A549 (cell line): ENCODE data around the gene CLDN6. TPM values are rescaled to one million over a fixed set of nuclear protein-coding genes. Genes with fewer than 3 reads are reported as not detected.

Source experiments
- ATAC-seq, 2 experiments: fragments of 200-7000 bp in 1 of 2; fragments of >200 bp in 1 of 2; cut with Nextera tagmentation in 1 of 2; cut with Tn5 transposase in 1 of 2; 3 replicates each; pipeline versions ENCODE4 v1.8.0 to v1.9.1; 2018 to 2020; ENCODE audit warnings: mild to moderate bottlenecking in 1 of 2, moderate library complexity in 1 of 2
- CTCF ChIA-PET: fragments of 300-600 bp; sonication (Branson Sonifier 250); formaldehyde crosslinking; extraction: SDS; loops from one replicate; lab custom pipeline; 2021; ENCODE audit warnings: antibody characterized with exemption, inconsistent platforms; lab: Yijun Ruan, JAX
- POLR2A ChIA-PET: fragments of 350-600 bp; formaldehyde crosslinking; extraction: SDS; loops from one replicate; lab custom pipeline; 2021; ENCODE audit warnings: antibody characterized with exemption, inconsistent platforms; lab: Yijun Ruan, JAX
- DNase-seq, 2 experiments: peaks; one replicate each; pipeline versions ENCODE4 v3.0.0 to v3.0.0-alpha.2; 2011 to 2016; ENCODE audit warnings: low read depth in 1 of 2, low spot score in 1 of 2
- FAIRE-seq: peaks from 2 replicates; lab custom pipeline; 2011; peaks lifted over from hg19 to GRCh38; lab: Jason Lieb, UNC
- H3K27ac ChIP-seq, 2 experiments: fragments of >200 bp; sonication (Bioruptor Twin); formaldehyde crosslinking; 3 replicates each; pipeline ENCODE4 v1.5.1; 2016 to 2017
- H3K4me1 ChIP-seq: fragments of >200 bp; sonication (Bioruptor Twin); formaldehyde crosslinking; 3 replicates; pipeline ENCODE4 v1.6.1; 2016
- H3K4me2 ChIP-seq: fragments of >200 bp; sonication (Bioruptor Twin); formaldehyde crosslinking; 3 replicates; pipeline ENCODE4 v1.6.1; 2016
- H3K4me3 ChIP-seq: fragments of >200 bp; sonication (Bioruptor Twin); formaldehyde crosslinking; 3 replicates; pipeline ENCODE4 v1.5.1; 2016
- H3K9me3 ChIP-seq: fragments of >200 bp; sonication (Bioruptor Twin); formaldehyde crosslinking; 3 replicates; pipeline ENCODE4 v1.6.1; 2016
- CBX2 ChIP-seq: fragments of 200-600 bp; sonication (generic); IDR thresholded peaks from 2 replicates; pipeline ENCODE4 v1.6.1; 2016; ENCODE audit warnings: low read depth, mild to moderate bottlenecking, borderline replicate concordance
- CBX8 ChIP-seq: fragments of 200-600 bp; sonication (generic); IDR thresholded peaks from 2 replicates; pipeline ENCODE4 v1.6.1; 2016
- CHD2 ChIP-seq: fragments of 150-350 bp; IDR thresholded peaks from 2 replicates; pipeline ENCODE4 v1.6.1; 2014; ENCODE audit warnings: low read length; ENCODE audit not compliant: partially characterized antibody
- CTCF ChIP-seq: fragments of >200 bp; sonication (Bioruptor Twin); formaldehyde crosslinking; IDR thresholded peaks from 3 replicates; pipeline ENCODE4 v1.5.1; 2016
- EHMT2 ChIP-seq: fragments of 200-600 bp; sonication (generic); IDR thresholded peaks from 2 replicates; pipeline ENCODE4 v1.6.1; 2016; ENCODE audit warnings: antibody characterized with exemption, low read depth, mild to moderate bottlenecking, moderate library complexity
- ESRRA ChIP-seq: fragments of 150-350 bp; IDR thresholded peaks from 2 replicates; pipeline ENCODE4 v1.6.1; 2014; ENCODE audit warnings: mild to moderate bottlenecking, low read length, borderline replicate concordance
- FOSB ChIP-seq: fragments of 250-450 bp; sonication (Bioruptor Pico); IDR thresholded peaks from 2 replicates; pipeline ENCODE4 v1.5.0; 2020; ENCODE audit warnings: mild to moderate bottlenecking, moderate library complexity
- HDAC2 ChIP-seq: fragments of 200-600 bp; sonication (generic); IDR thresholded peaks from 2 replicates; pipeline ENCODE4 v1.6.1; 2016
- HOXB5 ChIP-seq: fragments of 250-450 bp; sonication (Bioruptor Pico); IDR thresholded peaks from 2 replicates; pipeline ENCODE4 v1.5.0; 2020; ENCODE audit warnings: mild to moderate bottlenecking, moderate library complexity
- JUNB ChIP-seq: fragments of >200 bp; sonication (Bioruptor Twin); formaldehyde crosslinking; IDR thresholded peaks from 2 replicates; pipeline ENCODE4 v1.6.1; 2016
- MAFK ChIP-seq: fragments of 450-650 bp; IDR thresholded peaks from 2 replicates; pipeline ENCODE4 v1.6.1; 2014; ENCODE audit not compliant: partially characterized antibody
- MAX ChIP-seq: IDR thresholded peaks from 2 replicates; pipeline ENCODE4 v1.6.1; 2012
- NPAS2 ChIP-seq: fragments of 250-450 bp; sonication (Bioruptor Pico); IDR thresholded peaks from 2 replicates; pipeline ENCODE4 v1.8.0; 2022; ENCODE audit warnings: mild to moderate bottlenecking, moderate library complexity, borderline replicate concordance
- NR3C1 ChIP-seq: fragments of >200 bp; sonication (Bioruptor Twin); formaldehyde crosslinking; IDR thresholded peaks from 3 replicates; pipeline ENCODE4 v1.6.1; 2017
- PBX3 ChIP-seq: IDR thresholded peaks from 2 replicates; pipeline ENCODE4 v1.6.1; 2012
- RARB ChIP-seq: fragments of 250-450 bp; sonication (Bioruptor Pico); IDR thresholded peaks from 2 replicates; pipeline ENCODE4 v1.8.0; 2021; ENCODE audit warnings: mild to moderate bottlenecking, moderate library complexity
- RFX5 ChIP-seq: fragments of 450-650 bp; IDR thresholded peaks from 2 replicates; pipeline ENCODE4 v1.7.1; 2014; ENCODE audit warnings: antibody characterized with exemption, mild to moderate bottlenecking, moderate library complexity
- TFCP2L1 ChIP-seq: fragments of 250-450 bp; sonication (Bioruptor Pico); IDR thresholded peaks from 2 replicates; pipeline ENCODE4 v1.5.0; 2021; ENCODE audit warnings: mild to moderate bottlenecking
- TP53 ChIP-seq: fragments of 250-450 bp; sonication (Bioruptor Pico); IDR thresholded peaks from 2 replicates; pipeline ENCODE4 v1.5.0; 2021; ENCODE audit warnings: mild to moderate bottlenecking, moderate library complexity
- ZSCAN20 ChIP-seq: fragments of 250-450 bp; sonication (Bioruptor Pico); IDR thresholded peaks from 2 replicates; pipeline ENCODE4 v1.8.0; 2022; ENCODE audit warnings: mild to moderate bottlenecking, moderate library complexity
- WGBS: methylation state at CpG from one replicate; pipeline ENCODE4 v1.1.6; 2017; ENCODE audit errors: missing lambda C conversion rate; 5-methylcytosine and 5-hydroxymethylcytosine counted together
- polyA plus RNA-seq, 4 experiments: library from polyadenylated mRNA; depleted of rRNA in 3 of 4; stranded (reverse); fragments of >200 nt; fragmentation: RNase III in 1 of 4; extraction: RNeasy Plus Mini Kit Qiagen cat#74134 plus additional on column Dnase treatment in 1 of 4; gene quantifications; 2 replicates in 3 of 4; 3 replicates in 1 of 4; pipeline ENCODE4 v1.2.3, GENCODE V29; 2011 to 2017
- TF ChIP-seq, protein P1 (sequence below): fragments of 250-450 bp; sonication (Bioruptor Pico); IDR thresholded peaks from 2 replicates; pipeline ENCODE4 v1.5.0; 2021; ENCODE audit warnings: mild to moderate bottlenecking, moderate library complexity, borderline replicate concordance

The CLDN6 gene
- polyA plus RNA-seq, 2 of the 4 experiments (the other 2 are of a cell fraction) = 0.25 TPM; not detected in 1

GRCh38 chr16:3049921-3050481 lies 32.0 kb upstream of the CLDN6 start:
- POLR2A ChIA-PET = interaction anchor here (1.2 kb wide), 1 partner anchor 9 kb away, joined by 3 read pairs; no protein-coding TSS in a partner anchor
- Histone ChIP-seq H3K4me2 (no peak overlapping the region), H3K9me3 (no peaks in the 10 kb centered on the region), H3K4me1 (peaks cover 3% of the 10 kb centered on the region; the same call in 1 of the 3 replicates), H3K4me3 (no peak overlapping the region), H3K27ac (no peak overlapping the region)
- CTCF ChIA-PET = interaction anchor here (0.8 to 6.2 kb wide), 6 partner anchors 9 to 81 kb away, joined by 4 to 104 read pairs (median 4); no protein-coding TSS in a partner anchor
- TF ChIP-seq HOXB5 = no peak
- no peak for TF ChIP-seq PBX3
- no peak for TF ChIP-seq FOSB (CRISPR knock-in tag)
- no peak for TF ChIP-seq CHD2
- TF ChIP-seq, protein P1, sequence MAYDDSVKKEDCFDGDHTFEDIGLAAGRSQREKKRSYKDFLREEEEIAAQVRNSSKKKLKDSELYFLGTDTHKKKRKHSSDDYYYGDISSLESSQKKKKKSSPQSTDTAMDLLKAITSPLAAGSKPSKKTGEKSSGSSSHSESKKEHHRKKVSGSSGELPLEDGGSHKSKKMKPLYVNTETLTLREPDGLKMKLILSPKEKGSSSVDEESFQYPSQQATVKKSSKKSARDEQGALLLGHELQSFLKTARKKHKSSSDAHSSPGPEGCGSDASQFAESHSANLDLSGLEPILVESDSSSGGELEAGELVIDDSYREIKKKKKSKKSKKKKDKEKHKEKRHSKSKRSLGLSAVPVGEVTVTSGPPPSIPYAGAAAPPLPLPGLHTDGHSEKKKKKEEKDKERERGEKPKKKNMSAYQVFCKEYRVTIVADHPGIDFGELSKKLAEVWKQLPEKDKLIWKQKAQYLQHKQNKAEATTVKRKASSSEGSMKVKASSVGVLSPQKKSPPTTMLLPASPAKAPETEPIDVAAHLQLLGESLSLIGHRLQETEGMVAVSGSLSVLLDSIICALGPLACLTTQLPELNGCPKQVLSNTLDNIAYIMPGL (CRISPR knock-in tag) = no peak
- TF ChIP-seq CBX2 = no peak
- no peak for TF ChIP-seq ESRRA
- TF ChIP-seq CBX8 = no peak
- no peak for TF ChIP-seq RARB (CRISPR knock-in tag)
- TF ChIP-seq TP53 (CRISPR knock-in tag) = no peak
- no peak for TF ChIP-seq NR3C1
- no peak for TF ChIP-seq MAX
- no peak for TF ChIP-seq CTCF
- DNase-seq (no peak), ATAC-seq (no peak), FAIRE-seq (no peak)
- 88% methylated on average over 13 of the region's 26 CpGs for WGBS

- Histone ChIP-seq H3K9me3 (no peaks in the 10 kb centered on the region), H3K27ac (no peak overlapping the region), H3K4me3 (no peak overlapping the region), H3K4me1 (peaks cover 3% of the 10 kb centered on the region; the same call in 1 of the 3 replicates), H3K4me2 (no peak overlapping the region)
- ATAC-seq (no peak), DNase-seq (no peak), FAIRE-seq (no peak)
- ChIA-PET POLR2A (interaction anchor here (0.7 to 1.3 kb wide), 3 partner anchors 23 to 71 kb away, joined by 3 to 10 read pairs (median 3); no protein-coding TSS in a partner anchor), CTCF (interaction anchor here (1.5 to 6.2 kb wide), 4 partner anchors 12 to 82 kb away, joined by 3 to 104 read pairs (median 30); no protein-coding TSS in a partner anchor)
- 94% methylated on average over 10 of the region's 13 CpGs for WGBS
- TF ChIP-seq FOSB (CRISPR knock-in tag) (no peak), EHMT2 (no peak), ZSCAN20 (CRISPR knock-in tag) (no peak), MAFK (no peak), JUNB (no peak), RFX5 (no peak), TFCP2L1 (CRISPR knock-in tag) (no peak), NR3C1 (no peak), HDAC2 (no peak), NPAS2 (CRISPR knock-in tag) (no peak)
- TF ChIP-seq, all 56 proteins: peak for 0
Measured at GRCh38 chr16:3047387-3047720, 29.4 kb upstream of the CLDN6 start.
